GM18502 (cell line): Measurements from ENCODE around the gene GIPC3.

Experiments
- ATAC-seq: cut with Tn5 transposase; IDR thresholded peaks from one replicate; pipeline ENCODE4 v1.9.1; 2021; ENCODE audit warnings: mild to moderate bottlenecking; ENCODE audit not compliant: unreplicated experiment, poor library complexity

GIPC3 gene

GRCh38 chr19:3603121-3603811 is 18.0 kb downstream of the GIPC3 start:
- no peak for ATAC-seq

GRCh38 chr19:3604227-3604986 is 19.1 kb downstream of the GIPC3 start:
- ATAC-seq, result no peak

- ATAC-seq, result no peak
Observed at GRCh38 chr19:3604987-3605343, 19.7 kb downstream of the GIPC3 start.

- no peak for ATAC-seq
Observed at GRCh38 chr19:3605361-3605760, 20.1 kb downstream of the GIPC3 start.

GRCh38 chr19:3605770-3606169 is 20.5 kb downstream of the GIPC3 start:
- ATAC-seq, result no peak

GRCh38 chr19:3606174-3606689 is 21.0 kb downstream of the GIPC3 start:
- no peak for ATAC-seq

- ATAC-seq, result no peak
Observed at GRCh38 chr19:3606690-3607289, 21.5 kb downstream of the GIPC3 start, which contains the start of gene TBXA2R. Gene TBXA2R, minus strand, starts transcription at chr19:3606875. Its CDS starts 6,241 bp downstream, at chr19:3600634.

GRCh38 chr19:3607303-3608078 is 22.2 kb downstream of the GIPC3 start:
- no peak for ATAC-seq

GRCh38 chr19:3608079-3608641 is 22.9 kb downstream of the GIPC3 start:
- ATAC-seq, result no peak

GRCh38 chr19:3608750-3609322 is 23.6 kb downstream of the GIPC3 start:
- ATAC-seq, result no peak

GRCh38 chr19:3609779-3610719 is 24.8 kb downstream of the GIPC3 start:
- no peak for ATAC-seq

GRCh38 chr19:3610745-3611717 is 25.8 kb downstream of the GIPC3 start:
- ATAC-seq, result no peak

GRCh38 chr19:3611841-3612240 is 26.6 kb downstream of the GIPC3 start:
- ATAC-seq, result no peak

GRCh38 chr19:3612330-3612729 is 27.1 kb downstream of the GIPC3 start:
- no peak for ATAC-seq

GRCh38 chr19:3612901-3613741 is 27.8 kb downstream of the GIPC3 start:
- no peak for ATAC-seq

- no peak for ATAC-seq
Observed at GRCh38 chr19:3613818-3614661, 28.8 kb downstream of the GIPC3 start.
